MCF 10A (cell line): ENCODE results near the gene SRRM2. TPM values are rescaled to one million over a fixed set of nuclear protein-coding genes. Genes with fewer than 3 reads are reported as not detected.

Source experiments
- BruUV-seq: library from RNA; stranded (reverse); fragments of 400-500 nt; replicated peaks from 2 replicates; lab custom pipeline; 2021; lab: Mats Ljungman, UMichigan
- CTCF ChIA-PET: fragments of 300-600 bp; sonication (Branson Sonifier 250); formaldehyde crosslinking; extraction: SDS; loops from one replicate; lab custom pipeline; 2021; ENCODE audit warnings: antibody characterized with exemption, inconsistent platforms; lab: Yijun Ruan, JAX
- POLR2A ChIA-PET: fragments of 300-600, 350-650 bp; sonication (Branson Sonifier 250); formaldehyde crosslinking; extraction: SDS; loops from one replicate; lab custom pipeline; 2020; ENCODE audit warnings: antibody characterized with exemption, inconsistent platforms; lab: Yijun Ruan, JAX
- DNase-seq: peaks from one replicate; pipeline ENCODE4 v3.0.0-alpha.2; 2018; ENCODE audit not compliant: unreplicated experiment
- H3K27ac Mint-ChIP-seq: one replicate; pipeline ENCODE4 v1.8.0; 2022; ENCODE audit warnings: mild to moderate bottlenecking, low read depth, mixed read lengths; ENCODE audit not compliant: unreplicated experiment
- H3K27me3 Mint-ChIP-seq: one replicate; pipeline ENCODE4 v1.8.0; 2022; ENCODE audit warnings: mixed read lengths; ENCODE audit not compliant: insufficient read depth, unreplicated experiment
- H3K36me3 Mint-ChIP-seq: one replicate; pipeline ENCODE4 v1.8.0; 2022; ENCODE audit warnings: mild to moderate bottlenecking, moderate library complexity, mixed read lengths; ENCODE audit not compliant: insufficient read depth, unreplicated experiment
- H3K4me1 Mint-ChIP-seq: one replicate; pipeline ENCODE4 v1.8.0; 2022; ENCODE audit warnings: mixed read lengths; ENCODE audit not compliant: insufficient read depth, unreplicated experiment
- H3K4me3 Mint-ChIP-seq: one replicate; pipeline ENCODE4 v1.8.0; 2022; ENCODE audit warnings: mild to moderate bottlenecking, moderate library complexity, mixed read lengths; ENCODE audit not compliant: unreplicated experiment
- H3K9me3 Mint-ChIP-seq: one replicate; pipeline ENCODE4 v1.8.0; 2022; ENCODE audit warnings: mixed read lengths; ENCODE audit not compliant: unreplicated experiment
- intact Hi-C: fragments of 100-400 bp; cut with micrococcal nuclease; formaldehyde crosslinking; loops from 2 replicates; pipeline ENCODE4 v1.14.1; 2022
- total RNA-seq: library from RNA; stranded (reverse); gene quantifications from 2 replicates; pipeline ENCODE4 v1.2.3, GENCODE V29; 2022
- TF ChIP-seq, protein P1 (sequence below): fragments of 200-600 bp; IDR thresholded peaks from one replicate; pipeline ENCODE4 v1.8.0; 2022; ENCODE audit warnings: antibody characterized with exemption, mild to moderate bottlenecking; ENCODE audit not compliant: unreplicated experiment

SRRM2 gene
- total RNA-seq, 1 experiment from 2014 or later, result 779 TPM

DNA sequence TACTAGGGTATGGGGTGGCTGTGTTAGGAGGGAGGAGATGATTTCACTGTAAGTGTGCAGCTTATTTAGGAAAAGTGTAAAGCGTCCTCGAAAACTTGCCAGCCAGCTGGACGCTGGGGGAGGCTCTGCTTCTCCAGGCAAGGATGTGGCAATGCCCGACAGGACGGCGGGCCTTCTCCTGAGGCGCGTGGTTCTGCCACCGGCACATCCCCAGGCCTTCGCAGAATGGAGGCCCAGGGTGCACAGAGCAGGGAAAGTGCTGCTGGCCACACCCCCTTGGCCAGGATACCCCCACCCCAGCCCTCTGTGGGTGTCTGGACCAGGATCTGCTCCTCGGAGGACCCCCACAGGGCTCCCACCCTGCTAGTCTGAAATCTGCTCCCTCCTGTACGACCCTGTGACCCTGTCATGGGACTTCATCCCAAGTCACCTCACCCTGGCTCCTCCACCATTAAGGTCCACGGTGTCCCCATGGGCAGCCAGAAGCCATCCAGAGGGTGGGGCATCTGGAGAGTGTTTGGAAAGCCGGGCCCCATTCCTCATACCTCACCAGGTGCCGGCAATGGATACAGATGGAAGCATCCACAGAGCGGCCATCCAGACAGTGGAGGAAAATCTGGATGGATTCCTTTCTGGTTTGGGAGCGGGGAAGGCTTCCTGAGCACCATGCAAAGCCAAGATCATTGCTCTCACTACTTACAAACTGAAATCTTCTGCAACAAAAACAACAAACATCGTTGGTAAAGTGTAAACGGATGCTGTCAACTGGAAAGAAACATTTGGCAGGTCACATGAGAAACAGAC is 9.2 kb upstream of the SRRM2 start:
- Mint-ChIP-seq H3K36me3 (peaks cover 4% of the 10 kb centered on the region), H3K27me3 (no peaks in the 10 kb centered on the region), H3K4me1 (peaks cover 6% of the 10 kb centered on the region), H3K27ac (no peak overlapping the region), H3K4me3 (no peak overlapping the region), H3K9me3 (no peaks in the 10 kb centered on the region)
- DNase-seq, result no peak
- ChIA-PET POLR2A (no interaction called here), CTCF (no interaction called here)
- TF ChIP-seq, protein P1, sequence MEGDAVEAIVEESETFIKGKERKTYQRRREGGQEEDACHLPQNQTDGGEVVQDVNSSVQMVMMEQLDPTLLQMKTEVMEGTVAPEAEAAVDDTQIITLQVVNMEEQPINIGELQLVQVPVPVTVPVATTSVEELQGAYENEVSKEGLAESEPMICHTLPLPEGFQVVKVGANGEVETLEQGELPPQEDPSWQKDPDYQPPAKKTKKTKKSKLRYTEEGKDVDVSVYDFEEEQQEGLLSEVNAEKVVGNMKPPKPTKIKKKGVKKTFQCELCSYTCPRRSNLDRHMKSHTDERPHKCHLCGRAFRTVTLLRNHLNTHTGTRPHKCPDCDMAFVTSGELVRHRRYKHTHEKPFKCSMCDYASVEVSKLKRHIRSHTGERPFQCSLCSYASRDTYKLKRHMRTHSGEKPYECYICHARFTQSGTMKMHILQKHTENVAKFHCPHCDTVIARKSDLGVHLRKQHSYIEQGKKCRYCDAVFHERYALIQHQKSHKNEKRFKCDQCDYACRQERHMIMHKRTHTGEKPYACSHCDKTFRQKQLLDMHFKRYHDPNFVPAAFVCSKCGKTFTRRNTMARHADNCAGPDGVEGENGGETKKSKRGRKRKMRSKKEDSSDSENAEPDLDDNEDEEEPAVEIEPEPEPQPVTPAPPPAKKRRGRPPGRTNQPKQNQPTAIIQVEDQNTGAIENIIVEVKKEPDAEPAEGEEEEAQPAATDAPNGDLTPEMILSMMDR, result no peak
- intact Hi-C loops, result no loop called here
- no TSS peak for BruUV-seq

DNA sequence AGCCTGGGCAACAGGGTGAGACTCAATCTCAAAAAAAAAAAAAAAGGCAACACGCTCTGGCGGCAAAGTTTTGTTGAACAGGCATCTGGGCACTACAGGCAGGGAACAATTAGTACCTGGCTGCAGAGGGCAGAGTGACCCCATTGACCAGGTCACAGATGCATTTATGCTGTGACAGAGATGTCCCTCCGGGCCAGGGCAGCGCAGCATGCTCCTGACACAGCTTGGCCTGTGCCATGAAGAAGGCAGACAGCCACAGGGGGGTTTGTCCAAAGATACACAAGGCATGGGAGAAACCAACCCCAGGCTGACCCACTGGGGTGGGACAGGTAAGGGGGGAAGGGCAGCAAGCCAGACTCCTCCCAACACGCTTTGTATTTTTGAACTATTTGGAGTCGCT is 7.7 kb upstream of the SRRM2 start:
- CTCF ChIA-PET, result no interaction called here
- TF ChIP-seq, protein P1, result no peak
- Mint-ChIP-seq H3K4me1 (peaks cover 6% of the 10 kb centered on the region), H3K9me3 (no peaks in the 10 kb centered on the region), H3K27ac (no peak overlapping the region), H3K27me3 (no peaks in the 10 kb centered on the region), H3K36me3 (peaks cover 4% of the 10 kb centered on the region), H3K4me3 (no peak overlapping the region)
- DNase-seq, result no peak
- POLR2A ChIA-PET, result no interaction called here
- BruUV-seq, result no TSS peak
- intact Hi-C loops, result no loop called here

DNA sequence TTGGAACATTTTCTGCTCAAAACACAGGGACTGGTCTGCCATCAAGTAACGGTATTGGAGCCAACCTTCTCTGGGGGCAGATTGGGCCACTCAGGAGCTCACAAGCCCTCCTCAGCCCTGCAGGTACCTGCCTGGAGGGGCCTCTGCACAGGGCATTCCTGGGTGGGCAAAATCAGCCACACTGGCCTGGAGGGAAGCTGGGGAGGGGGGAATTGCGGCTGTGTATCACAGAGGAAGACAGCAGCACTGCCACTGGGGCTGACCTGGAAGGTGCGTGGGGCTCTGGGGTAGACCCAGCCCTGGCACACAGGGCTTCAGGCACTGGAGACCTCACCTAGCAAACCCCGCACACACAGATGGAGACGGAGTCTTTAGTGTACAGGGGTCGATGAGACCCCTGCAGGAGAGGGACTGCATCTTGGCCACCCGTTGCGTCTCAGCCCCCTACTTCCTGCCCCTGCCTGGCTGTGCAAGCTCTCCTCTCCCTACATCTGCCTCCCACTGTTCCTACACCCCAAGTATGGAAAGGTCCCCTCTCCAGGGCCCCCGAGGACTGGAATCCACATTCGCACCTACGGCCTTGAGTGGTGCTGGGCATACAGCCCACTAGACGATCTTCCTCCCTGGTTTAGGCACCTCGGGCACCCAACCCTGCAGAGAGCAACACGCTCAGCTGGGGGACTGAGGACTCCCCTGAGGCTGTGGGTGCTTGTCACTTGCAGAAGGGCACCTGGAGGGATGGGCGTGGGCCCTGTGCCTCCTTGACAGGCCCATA is 7.1 kb upstream of the SRRM2 start:
- DNase-seq, result no peak
- H3K9me3 Mint-ChIP-seq, result no peaks in the 10 kb centered on the region
- intact Hi-C loops, result no loop called here
- POLR2A ChIA-PET, result interaction anchor here (0.8 kb wide), 1 partner anchor 9 kb away, joined by 3 read pairs; no protein-coding TSS in a partner anchor
- peaks cover 4% of the 10 kb centered on the region for H3K36me3 Mint-ChIP-seq
- no peak overlapping the region for H3K4me3 Mint-ChIP-seq
- CTCF ChIA-PET, result interaction anchor here (0.6 kb wide), 1 partner anchor 239 kb away, joined by 3 read pairs; no protein-coding TSS in a partner anchor
- TF ChIP-seq, protein P1, result no peak
- no peak overlapping the region for H3K27ac Mint-ChIP-seq
- H3K4me1 Mint-ChIP-seq, result peaks cover 3% of the 10 kb centered on the region
- H3K27me3 Mint-ChIP-seq, result no peaks in the 10 kb centered on the region
- BruUV-seq, result no TSS peak

DNA sequence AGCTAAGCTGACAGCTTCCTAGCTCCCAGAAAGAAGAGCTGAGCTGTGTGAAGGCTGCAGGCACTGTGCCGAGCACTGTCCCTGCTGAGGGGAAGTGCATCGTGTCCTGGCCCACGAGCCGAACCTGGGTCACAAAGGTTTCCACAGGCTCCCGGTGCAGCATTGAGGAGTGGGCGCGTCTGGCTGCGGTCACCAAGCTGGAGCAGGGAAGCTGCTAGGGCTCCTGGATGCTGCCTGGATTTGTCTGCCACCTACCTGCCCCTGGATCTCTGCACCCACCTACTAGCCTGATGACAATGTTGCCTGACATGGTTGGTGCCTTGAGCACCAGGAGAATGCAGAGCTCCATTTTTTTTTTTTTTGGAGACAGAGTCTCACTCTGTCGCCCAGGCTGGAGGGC is 6.5 kb upstream of the SRRM2 start:
- Mint-ChIP-seq H3K4me1 (no peaks in the 10 kb centered on the region), H3K4me3 (no peak overlapping the region), H3K36me3 (peaks cover 4% of the 10 kb centered on the region), H3K9me3 (no peaks in the 10 kb centered on the region), H3K27ac (no peak overlapping the region), H3K27me3 (no peaks in the 10 kb centered on the region)
- BruUV-seq, result no TSS peak
- ChIA-PET CTCF (interaction anchor here (0.6 kb wide), 1 partner anchor 238 kb away, joined by 3 read pairs; no protein-coding TSS in a partner anchor), POLR2A (interaction anchor here (0.8 kb wide), 1 partner anchor 8 kb away, joined by 3 read pairs; no protein-coding TSS in a partner anchor)
- intact Hi-C loops, result no loop called here
- no peak for DNase-seq
- TF ChIP-seq, protein P1, result no peak
